Prostate gland (tissue), 2 donors: ENCODE results near the gene KRT26.

Experiments used
- CTCF ChIP-seq, 4 experiments: fragments of 200-600 bp in 2 of 4; fragments of 450-650 bp in 2 of 4; sonication (generic) in 2 of 4; IDR thresholded peaks; 1 replicate in 3 of 4; 2 replicates in 1 of 4; pipeline ENCODE4 v1.5.1; 2016 to 2019; ENCODE audit warnings: antibody characterized with exemption in 4 of 4, mild to moderate bottlenecking in 2 of 4, moderate library complexity in 2 of 4
- POLR2A ChIP-seq: fragments of 450-650 bp; IDR thresholded peaks from one replicate; pipeline ENCODE4 v1.6.1; 2016; ENCODE audit warnings: antibody characterized with exemption, mild to moderate bottlenecking

- TF ChIP-seq POLR2A, result no peak
- no peak for TF ChIP-seq CTCF (IDR thresholded peaks at IDR 0.05)
Measured at GRCh38 chr17:40751065-40751464, 20.9 kb downstream of the KRT26 start.
